OCI-LY1 (cell line): ENCODE measurements around the gene TMEM44.

ENCODE experiments used
- CTCF ChIP-seq: fragments of 200-600 bp; sonication (generic), shearing (Covaris generic); IDR thresholded peaks from 2 replicates; pipeline ENCODE4 v1.5.1; 2017; ENCODE audit warnings: mild to moderate bottlenecking, antibody characterized with exemption, low read length, moderate library complexity, mixed read lengths
- EZH2 ChIP-seq: fragments of 200-600 bp; sonication (generic), shearing (Covaris generic); IDR thresholded peaks from 2 replicates; pipeline ENCODE4 v1.8.0; 2017; ENCODE audit warnings: borderline replicate concordance, mixed run types, mild to moderate bottlenecking, antibody characterized with exemption, low read length, moderate library complexity, mixed read lengths

GRCh38 chr3:194657439-194657838, 24.2 kb upstream of the TMEM44 start:
- TF ChIP-seq CTCF (no peak), EZH2 (no peak)
